GM23248 (cell line): ENCODE measurements around the gene GMPR. TPM values are rescaled to one million over a fixed set of nuclear protein-coding genes. Genes with fewer than 3 reads are reported as not detected.

ENCODE experiments used
- DNase-seq: peaks from one replicate; pipeline ENCODE4 v3.0.0-alpha.2; 2015
- H2AFZ ChIP-seq: fragments of 200-600 bp; sonication (generic); 2 replicates; pipeline ENCODE4 v1.6.1; 2016; ENCODE audit warnings: antibody characterized with exemption
- H3F3A ChIP-seq: fragments of 200-600 bp; sonication (generic); 2 replicates; pipeline ENCODE4 v1.6.1; 2016; ENCODE audit warnings: mild to moderate bottlenecking, antibody characterized with exemption, mixed run types; ENCODE audit not compliant: insufficient read depth
- H3K27ac ChIP-seq: fragments of 200-600 bp; sonication (generic); 2 replicates; pipeline ENCODE4 v1.5.1; 2016; ENCODE audit warnings: mild to moderate bottlenecking
- H3K27me3 ChIP-seq: fragments of 200-600 bp; sonication (generic); replicated peaks from 2 replicates; pipeline ENCODE4 v1.6.1; 2016; ENCODE audit warnings: mild to moderate bottlenecking; ENCODE audit not compliant: insufficient read depth
- H3K36me3 ChIP-seq: fragments of 200-600 bp; sonication (generic); 2 replicates; pipeline ENCODE4 v1.6.1; 2016; ENCODE audit warnings: low read depth, mild to moderate bottlenecking
- H3K4me1 ChIP-seq: fragments of 200-600 bp; sonication (generic); 2 replicates; pipeline ENCODE4 v1.6.1; 2016; ENCODE audit warnings: mild to moderate bottlenecking; ENCODE audit not compliant: insufficient read depth
- H3K4me2 ChIP-seq: fragments of 200-600 bp; sonication (generic); one replicate; pipeline ENCODE4 v1.6.1; 2016; ENCODE audit warnings: mild to moderate bottlenecking; ENCODE audit not compliant: unreplicated experiment
- H3K4me3 ChIP-seq: fragments of 200-600 bp; sonication (generic); 2 replicates; pipeline ENCODE4 v1.5.1; 2016; ENCODE audit warnings: mild to moderate bottlenecking
- H3K79me2 ChIP-seq: fragments of 200-600 bp; sonication (generic); 2 replicates; pipeline ENCODE4 v1.6.1; 2016; ENCODE audit warnings: mild to moderate bottlenecking; ENCODE audit not compliant: insufficient read depth
- H3K9ac ChIP-seq: fragments of 200-600 bp; sonication (generic); 2 replicates; pipeline ENCODE4 v1.6.1; 2016; ENCODE audit warnings: mild to moderate bottlenecking
- H3K9me2 ChIP-seq: fragments of 200-600 bp; sonication (generic); 2 replicates; pipeline ENCODE4 v1.6.1; 2016; ENCODE audit warnings: mixed run types, mild to moderate bottlenecking, moderate library complexity; ENCODE audit not compliant: insufficient read depth
- H3K9me3 ChIP-seq: fragments of 200-600 bp; sonication (generic); one replicate; pipeline ENCODE4 v1.6.1; 2017; ENCODE audit warnings: low read depth
- H4K20me1 ChIP-seq: fragments of 200-600 bp; sonication (generic); 2 replicates; pipeline ENCODE4 v1.6.0; 2016; ENCODE audit not compliant: insufficient read depth
- EZH2 ChIP-seq: fragments of 200-600 bp; sonication (generic); IDR thresholded peaks from 2 replicates; pipeline ENCODE4 v1.6.1; 2018; ENCODE audit warnings: antibody characterized with exemption, mild to moderate bottlenecking; ENCODE audit not compliant: insufficient read depth, poor library complexity, severe bottlenecking
- EZH2phosphoT487 ChIP-seq: fragments of 200-600 bp; sonication (generic); IDR thresholded peaks from 2 replicates; pipeline ENCODE4 v1.6.1; 2018; ENCODE audit warnings: antibody characterized with exemption, moderate library complexity, mild to moderate bottlenecking, low read depth; ENCODE audit not compliant: insufficient read depth
- WGBS, 2 experiments: methylation state at CpG; one replicate each; pipeline ENCODE4 v1.1.6; 2015 to 2017; ENCODE audit warnings: low lambda C conversion rate in 2 of 2, low coverage in 1 of 2; ENCODE audit errors: missing lambda C conversion rate in 2 of 2; 5-methylcytosine and 5-hydroxymethylcytosine counted together
- in situ Hi-C: fragments of 300-500 bp; cut with MboI; formaldehyde crosslinking; loops from 2 replicates; pipeline ENCODE4 v1.15.0; 2020
- polyA plus RNA-seq: library from polyadenylated mRNA; unstranded; fragments of >200 nt; fragmentation: Nextera tagmentation; extraction: Ambion mirVana; gene quantifications from 2 replicates; pipeline ENCODE4 v1.2.1, GENCODE V29; 2016
- total RNA-seq: library from RNA; depleted of rRNA; stranded (reverse); fragments of >200 nt; shearing (Covaris generic); gene quantifications from 2 replicates; pipeline ENCODE4 v1.2.3, GENCODE V29; 2014

The GMPR gene
- total and polyA plus RNA-seq, 2 experiments from 2014 or later: 2.2 to 2.3 TPM

GRCh38 chr6:16329233-16329632, 90.8 kb downstream of the GMPR start:
- 94 to 97% methylated on average over 6 of the region's 6 CpGs for WGBS, 2 experiments
- H3K4me3 ChIP-seq: no peak overlapping the region
- H3K27ac ChIP-seq: no peak overlapping the region
- H3K27me3 ChIP-seq: no peaks in the 10 kb centered on the region
- no peaks in the 10 kb centered on the region for H4K20me1 ChIP-seq
- no peak overlapping the region for H3K9ac ChIP-seq
- no peak for TF ChIP-seq EZH2
- TF ChIP-seq EZH2phosphoT487: no peak
- in situ Hi-C loops: loop anchor here (25.0 kb wide), 2 partner anchors 633 to 758 kb away; no protein-coding TSS in a partner anchor
- no peaks in the 10 kb centered on the region for H3K9me3 ChIP-seq
- H3K36me3 ChIP-seq: peaks cover 8% of the 10 kb centered on the region; the same call in 1 of the 2 replicates
- peaks cover 26% of the 10 kb centered on the region for H3F3A ChIP-seq
- peaks cover 26% of the 10 kb centered on the region for H3K4me1 ChIP-seq
- H3K9me2 ChIP-seq: no peaks in the 10 kb centered on the region
- H2AFZ ChIP-seq: no peak overlapping the region
- 0 out of 2 replicates have a peak, but pooled peaks cover 10% of the 10 kb centered on the region for H3K79me2 ChIP-seq
- DNase-seq: no peak
- H3K4me2 ChIP-seq: no peak overlapping the region

- Histone ChIP-seq H3K4me3 (0 out of 2 replicates have a peak overlapping the region, but pooled peaks have one; percentile 28), H3K79me2 (0 out of 2 replicates have a peak, but pooled peaks cover 3% of the 10 kb centered on the region), H3K36me3 (0 out of 2 replicates have a peak, but pooled peaks cover 2% of the 10 kb centered on the region), H3K4me1 (peaks cover 38% of the 10 kb centered on the region), H4K20me1 (no peaks in the 10 kb centered on the region), H3F3A (peaks cover 33% of the 10 kb centered on the region), H3K9ac (peak overlapping the region; percentile 39), H3K9me3 (no peaks in the 10 kb centered on the region), H3K4me2 (peak overlapping the region; percentile 47), H3K27ac (peak overlapping the region; percentile 53), H3K9me2 (no peaks in the 10 kb centered on the region), H3K27me3 (no peaks in the 10 kb centered on the region), H2AFZ (no peak overlapping the region; the same call in 1 of the 2 replicates)
- TF ChIP-seq EZH2phosphoT487 (no peak), EZH2 (no peak)
- DNase-seq: peak; percentile 86
- in situ Hi-C loops: loop anchor here (10.0 to 25.0 kb wide), 3 partner anchors 433 to 756 kb away; partner anchors contain the start of gene ATXN1
- 22 to 27% methylated on average over 11 of the region's 11 CpGs for WGBS, 2 experiments
Measured at GRCh38 chr6:16331384-16332174, 93.2 kb downstream of the GMPR start.

GRCh38 chr6:16332175-16332542, 93.8 kb downstream of the GMPR start:
- H3F3A ChIP-seq: peaks cover 33% of the 10 kb centered on the region
- H2AFZ ChIP-seq: no peak overlapping the region; the same call in 1 of the 2 replicates
- no peaks in the 10 kb centered on the region for H3K9me2 ChIP-seq
- DNase-seq: peak; percentile 78
- 0 out of 2 replicates have a peak, but pooled peaks cover 3% of the 10 kb centered on the region for H3K79me2 ChIP-seq
- 0 out of 2 replicates have a peak overlapping the region, but pooled peaks have one; percentile 28 for H3K4me3 ChIP-seq
- in situ Hi-C loops: loop anchor here (10.0 to 25.0 kb wide), 3 partner anchors 433 to 755 kb away; partner anchors contain the start of gene ATXN1
- no peaks in the 10 kb centered on the region for H3K36me3 ChIP-seq
- H3K9ac ChIP-seq: peak overlapping the region; percentile 39
- WGBS, 2 experiments: 15% methylated on average over 7 of the region's 7 CpGs
- peak overlapping the region; percentile 53 for H3K27ac ChIP-seq
- no peak for TF ChIP-seq EZH2
- TF ChIP-seq EZH2phosphoT487: no peak
- no peaks in the 10 kb centered on the region for H3K9me3 ChIP-seq
- H4K20me1 ChIP-seq: no peaks in the 10 kb centered on the region
- H3K4me2 ChIP-seq: peak overlapping the region; percentile 47
- peaks cover 44% of the 10 kb centered on the region for H3K4me1 ChIP-seq
- no peaks in the 10 kb centered on the region for H3K27me3 ChIP-seq

GRCh38 chr6:16333580-16333979, 95.2 kb downstream of the GMPR start:
- 35 to 39% methylated on average over 3 of the region's 3 CpGs for WGBS, 2 experiments
- Histone ChIP-seq H3F3A (peaks cover 45% of the 10 kb centered on the region), H3K27me3 (no peaks in the 10 kb centered on the region), H2AFZ (no peak overlapping the region), H3K36me3 (no peaks in the 10 kb centered on the region), H3K9me3 (no peaks in the 10 kb centered on the region), H3K79me2 (0 out of 2 replicates have a peak, but pooled peaks cover 3% of the 10 kb centered on the region), H4K20me1 (no peaks in the 10 kb centered on the region), H3K27ac (peak overlapping the region; percentile 84), H3K9me2 (no peaks in the 10 kb centered on the region), H3K4me2 (peak overlapping the region; percentile 33), H3K4me1 (peaks cover 58% of the 10 kb centered on the region), H3K4me3 (no peak overlapping the region), H3K9ac (no peak overlapping the region)
- peak; percentile 79 for DNase-seq
- TF ChIP-seq EZH2: no peak
- no peak for TF ChIP-seq EZH2phosphoT487
- in situ Hi-C loops: loop anchor here (10.0 to 25.0 kb wide), 3 partner anchors 431 to 754 kb away; partner anchors contain the start of gene ATXN1
